ENCODE results near the gene NNAT.

Gene NNAT

DNA sequence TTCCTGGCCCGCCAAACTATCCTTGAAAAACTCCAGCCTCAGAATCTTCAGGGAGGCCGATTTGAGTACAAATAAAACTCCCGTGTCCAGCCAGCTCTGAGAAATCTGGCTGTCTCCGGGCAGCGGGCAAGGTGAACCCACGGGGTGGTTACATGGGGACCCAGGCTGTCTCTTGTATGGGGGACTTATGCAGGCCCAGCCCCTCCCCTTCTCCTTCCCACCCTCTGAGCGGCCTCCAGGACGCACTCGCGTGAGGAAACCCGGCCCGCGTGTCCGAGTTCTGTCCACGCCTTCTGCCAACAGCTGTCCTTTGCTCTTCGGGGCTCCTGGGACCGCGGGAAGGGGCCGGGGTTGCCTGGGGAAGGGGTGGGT, 43.0 kb downstream of the NNAT start:
- TF ChIP-seq, protein P1, sequence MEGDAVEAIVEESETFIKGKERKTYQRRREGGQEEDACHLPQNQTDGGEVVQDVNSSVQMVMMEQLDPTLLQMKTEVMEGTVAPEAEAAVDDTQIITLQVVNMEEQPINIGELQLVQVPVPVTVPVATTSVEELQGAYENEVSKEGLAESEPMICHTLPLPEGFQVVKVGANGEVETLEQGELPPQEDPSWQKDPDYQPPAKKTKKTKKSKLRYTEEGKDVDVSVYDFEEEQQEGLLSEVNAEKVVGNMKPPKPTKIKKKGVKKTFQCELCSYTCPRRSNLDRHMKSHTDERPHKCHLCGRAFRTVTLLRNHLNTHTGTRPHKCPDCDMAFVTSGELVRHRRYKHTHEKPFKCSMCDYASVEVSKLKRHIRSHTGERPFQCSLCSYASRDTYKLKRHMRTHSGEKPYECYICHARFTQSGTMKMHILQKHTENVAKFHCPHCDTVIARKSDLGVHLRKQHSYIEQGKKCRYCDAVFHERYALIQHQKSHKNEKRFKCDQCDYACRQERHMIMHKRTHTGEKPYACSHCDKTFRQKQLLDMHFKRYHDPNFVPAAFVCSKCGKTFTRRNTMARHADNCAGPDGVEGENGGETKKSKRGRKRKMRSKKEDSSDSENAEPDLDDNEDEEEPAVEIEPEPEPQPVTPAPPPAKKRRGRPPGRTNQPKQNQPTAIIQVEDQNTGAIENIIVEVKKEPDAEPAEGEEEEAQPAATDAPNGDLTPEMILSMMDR (IDR thresholded peaks at IDR 0.05; ENCODE audit: control insufficient read depth, extremely low read depth, insufficient read depth), result no peak
- no peak for DNase-seq (ENCODE audit: low read depth)
- no peak overlapping the region for H3K4me3 ChIP-seq (ENCODE audit: low read depth, low read length)

DNA sequence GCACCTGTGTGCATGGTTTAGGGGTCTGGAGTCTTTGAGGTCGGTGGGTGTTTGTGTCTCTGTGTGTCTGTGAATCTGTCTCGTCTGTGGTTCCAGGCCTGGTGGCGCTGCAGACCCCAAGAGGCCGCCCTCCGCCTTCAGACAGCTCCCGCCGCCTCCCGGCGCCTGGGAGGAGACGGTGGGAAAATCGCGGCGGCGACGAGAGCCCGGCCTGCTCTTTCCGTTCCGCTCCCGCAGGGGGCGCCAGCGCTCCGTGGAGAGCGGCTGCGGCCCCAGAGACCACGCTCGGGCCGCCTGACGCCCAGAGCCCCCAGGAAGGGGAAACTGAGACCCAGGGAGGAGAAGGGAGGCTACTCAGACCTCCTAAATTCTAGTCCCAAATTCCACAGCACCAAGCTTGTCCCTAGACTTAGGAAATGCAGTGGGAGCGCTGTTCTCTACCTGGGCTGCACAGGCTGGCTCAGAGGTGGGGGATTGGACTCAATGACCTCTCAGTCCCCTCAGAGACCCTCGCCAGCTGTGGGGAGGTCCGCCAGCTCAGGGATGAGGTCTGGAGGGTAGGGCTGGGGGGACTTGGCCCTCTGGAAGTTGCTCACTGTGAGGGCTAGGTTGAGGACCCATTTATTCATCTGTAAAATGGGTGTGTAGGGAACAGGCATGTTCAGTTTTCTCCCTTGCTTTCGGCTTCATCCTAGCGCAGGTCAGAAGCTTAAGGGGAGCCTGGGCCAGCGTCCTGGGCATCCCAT, 43.5 kb downstream of the NNAT start:
- TF ChIP-seq, protein P1 (IDR thresholded peaks at IDR 0.05; ENCODE audit: control insufficient read depth, extremely low read depth, insufficient read depth), result peak; percentile 92
- DNase-seq (ENCODE audit: low read depth), result no peak
- H3K4me3 ChIP-seq (ENCODE audit: low read depth, low read length), result no peak overlapping the region

GRCh38 chr20:37565134-37565811, 44.2 kb downstream of the NNAT start:
- no peak for DNase-seq (ENCODE audit: low read depth)
- TF ChIP-seq, protein P1 (IDR thresholded peaks at IDR 0.05; ENCODE audit: control insufficient read depth, extremely low read depth, insufficient read depth), result no peak
- no peak overlapping the region for H3K4me3 ChIP-seq (ENCODE audit: low read depth, low read length)

DNA sequence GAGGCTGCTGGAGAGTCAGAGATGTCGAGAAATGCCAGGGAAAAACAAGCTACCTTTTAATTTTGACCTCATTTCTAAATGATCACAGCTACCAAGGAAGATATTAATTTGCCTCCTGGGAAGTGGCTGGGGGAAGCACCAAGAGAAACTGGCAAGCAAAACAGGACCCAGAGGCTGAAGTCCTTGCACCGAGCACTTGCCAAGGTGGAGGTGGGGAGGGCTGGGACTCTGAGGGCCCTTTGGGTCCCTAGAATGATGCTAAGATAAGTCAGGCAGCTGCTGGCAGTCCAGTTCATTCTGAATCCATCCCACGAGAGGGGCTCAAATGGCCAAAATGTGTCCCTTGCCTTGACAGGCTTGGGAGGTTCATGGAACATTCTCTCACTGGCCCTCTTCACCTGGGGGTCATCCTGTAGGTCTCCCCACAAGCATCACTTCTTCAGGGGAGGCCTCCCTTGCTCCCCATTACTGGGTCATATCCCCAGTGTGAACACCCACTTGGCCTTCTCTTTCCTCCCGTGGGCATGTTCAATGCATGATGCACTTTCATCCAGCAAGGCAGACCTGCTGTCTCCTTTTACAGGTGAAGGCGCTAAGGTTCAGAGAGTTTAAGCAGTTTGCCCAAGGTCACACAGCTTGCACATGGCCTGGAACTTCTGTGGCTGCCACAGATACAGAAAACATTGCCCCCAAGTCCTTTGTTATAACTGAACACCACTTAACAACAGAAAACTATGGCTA, 45.7 kb downstream of the NNAT start:
- DNase-seq (ENCODE audit: low read depth), result no peak
- H3K4me3 ChIP-seq (ENCODE audit: low read depth, low read length), result no peak overlapping the region
- TF ChIP-seq, protein P1 (IDR thresholded peaks at IDR 0.05; ENCODE audit: control insufficient read depth, extremely low read depth, insufficient read depth), result no peak

DNA sequence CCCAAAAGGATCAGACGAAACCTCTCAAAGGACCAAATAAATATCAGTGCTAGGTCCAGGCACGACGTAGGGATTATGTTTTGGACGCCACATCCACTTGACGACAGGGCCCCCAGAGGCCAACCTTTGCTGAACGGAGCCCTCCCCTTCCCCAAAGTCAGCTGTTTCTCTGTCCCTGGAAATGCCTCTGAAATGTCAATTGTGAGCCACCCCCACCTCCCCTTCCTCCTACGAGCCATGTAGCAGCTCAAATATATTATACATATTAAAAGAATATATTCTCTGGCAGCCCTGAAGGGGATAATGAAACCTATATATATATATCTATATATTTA, 46.2 kb downstream of the NNAT start:
- TF ChIP-seq, protein P1 (IDR thresholded peaks at IDR 0.05; ENCODE audit: control insufficient read depth, extremely low read depth, insufficient read depth), result no peak
- DNase-seq (ENCODE audit: low read depth), result no peak
- no peak overlapping the region for H3K4me3 ChIP-seq (ENCODE audit: low read depth, low read length)

DNA sequence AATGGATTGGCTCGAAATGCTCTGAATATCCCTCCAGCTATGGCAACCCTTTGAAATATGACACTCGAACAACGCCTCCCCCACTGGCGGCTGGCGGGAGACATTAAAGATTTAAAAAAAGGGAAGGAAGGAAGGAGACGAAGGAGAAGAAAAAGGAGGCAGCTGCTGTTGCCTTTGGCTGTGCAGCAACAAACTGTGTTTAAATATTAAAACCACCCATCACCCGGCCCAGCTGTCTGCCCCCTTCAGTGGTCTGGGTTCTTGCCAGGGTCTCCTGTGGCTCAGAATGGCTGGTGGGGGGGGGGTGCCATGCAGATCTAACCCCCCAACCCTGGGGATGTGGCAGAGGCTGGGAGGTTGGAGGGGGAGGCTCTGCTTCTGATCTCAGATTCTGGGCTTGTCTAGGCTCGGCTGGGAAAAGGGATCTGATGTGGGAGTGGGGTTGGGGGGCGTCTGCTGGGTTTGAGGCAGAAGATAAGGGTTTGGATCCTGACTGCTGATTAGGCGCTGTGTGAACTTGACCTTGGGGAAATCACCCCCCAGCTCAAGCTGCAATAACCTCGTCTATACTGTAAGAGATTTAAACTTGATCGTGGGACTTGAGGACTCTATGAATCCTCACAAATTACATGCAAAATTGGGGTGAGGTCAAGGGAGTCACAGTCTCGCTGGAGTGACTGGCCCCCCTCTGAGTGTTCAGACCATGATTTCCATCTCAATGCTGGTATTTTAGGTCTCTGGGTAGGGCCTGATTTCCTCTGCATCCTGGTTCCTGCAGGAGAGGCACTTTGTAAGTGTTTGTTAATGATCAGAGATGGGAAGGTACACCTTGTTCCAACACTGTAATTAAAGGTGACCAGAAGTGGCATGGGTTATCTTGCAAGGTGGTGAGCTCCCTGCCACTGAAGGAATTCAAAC, 46.9 kb downstream of the NNAT start:
- DNase-seq (ENCODE audit: low read depth), result no peak
- no peak overlapping the region for H3K4me3 ChIP-seq (ENCODE audit: low read depth, low read length)
- TF ChIP-seq, protein P1 (IDR thresholded peaks at IDR 0.05; ENCODE audit: control insufficient read depth, extremely low read depth, insufficient read depth), result no peak

All from LNCaP clone FGC (cell line).